H1 (cell line): Measurements from ENCODE around the gene PRDM2.

ENCODE experiments used
- ATF2 ChIP-seq: IDR thresholded peaks from 2 replicates; pipeline ENCODE4 v1.6.1; 2012; ENCODE audit warnings: low read length, inconsistent platforms
- BRCA1 ChIP-seq: IDR thresholded peaks from 2 replicates; pipeline ENCODE4 v1.6.1; 2012; ENCODE audit warnings: low read depth, low read length, improper control_type of control experiment
- EZH2 ChIP-seq: fragments of 200-600 bp; sonication (generic); IDR thresholded peaks from 2 replicates; pipeline ENCODE4 v1.7.1; 2012; ENCODE audit warnings: low read depth, mild to moderate bottlenecking, moderate library complexity, low read length, inconsistent platforms; ENCODE audit not compliant: severe bottlenecking
- HDAC2 ChIP-seq, 2 experiments: fragments of 300-600 bp in 1 of 2; sonication (generic) in 1 of 2; IDR thresholded peaks; 2 replicates each; pipeline ENCODE4 v1.6.1; 2011 to 2012; ENCODE audit warnings: low read depth in 2 of 2, low read length in 2 of 2, mild to moderate bottlenecking in 2 of 2, moderate library complexity in 2 of 2, borderline replicate concordance in 1 of 2, inconsistent platforms in 1 of 2
- JUND ChIP-seq: IDR thresholded peaks from 2 replicates; pipeline ENCODE4 v1.6.1; 2011; ENCODE audit warnings: mild to moderate bottlenecking, improper control_type of control experiment, low read length
- MAFK ChIP-seq: IDR thresholded peaks from 2 replicates; pipeline ENCODE4 v1.6.1; 2012; ENCODE audit warnings: low read depth, mild to moderate bottlenecking, improper control_type of control experiment, low read length
- POLR2A ChIP-seq, 2 experiments: IDR thresholded peaks; 1 replicate in 1 of 2; 2 replicates in 1 of 2; pipeline ENCODE4 v1.6.1; 2011; ENCODE audit warnings: low read depth in 2 of 2, low read length in 2 of 2, mild to moderate bottlenecking in 2 of 2; ENCODE audit errors: control extremely low read depth in 1 of 2
- SP1 ChIP-seq: IDR thresholded peaks from 2 replicates; pipeline ENCODE4 v1.6.1; 2011; ENCODE audit warnings: low read depth, low read length
- TCF12 ChIP-seq: IDR thresholded peaks from 2 replicates; pipeline ENCODE4 v1.6.1; 2011; ENCODE audit warnings: low read depth, mild to moderate bottlenecking, low read length
- YY1 ChIP-seq: IDR thresholded peaks from 2 replicates; pipeline ENCODE4 v1.6.1; 2011; ENCODE audit warnings: low read depth, mild to moderate bottlenecking, low read length
- TF ChIP-seq, protein P1 (sequence below), 3 experiments: IDR thresholded peaks; 1 replicate in 2 of 3; 2 replicates in 1 of 3; pipeline versions ENCODE4 v1.5.1 to v1.6.1; 2011; ENCODE audit warnings: low read length in 3 of 3, mild to moderate bottlenecking in 3 of 3, inconsistent platforms in 2 of 3, low read depth in 1 of 3, moderate library complexity in 1 of 3; ENCODE audit not compliant: insufficient read depth in 1 of 3; ENCODE audit errors: control extremely low read depth in 1 of 3

GRCh38 chr1:13780780-13781179 is 80.8 kb downstream of the PRDM2 start:
- TF ChIP-seq MAFK = no peak
- TF ChIP-seq, protein P1, sequence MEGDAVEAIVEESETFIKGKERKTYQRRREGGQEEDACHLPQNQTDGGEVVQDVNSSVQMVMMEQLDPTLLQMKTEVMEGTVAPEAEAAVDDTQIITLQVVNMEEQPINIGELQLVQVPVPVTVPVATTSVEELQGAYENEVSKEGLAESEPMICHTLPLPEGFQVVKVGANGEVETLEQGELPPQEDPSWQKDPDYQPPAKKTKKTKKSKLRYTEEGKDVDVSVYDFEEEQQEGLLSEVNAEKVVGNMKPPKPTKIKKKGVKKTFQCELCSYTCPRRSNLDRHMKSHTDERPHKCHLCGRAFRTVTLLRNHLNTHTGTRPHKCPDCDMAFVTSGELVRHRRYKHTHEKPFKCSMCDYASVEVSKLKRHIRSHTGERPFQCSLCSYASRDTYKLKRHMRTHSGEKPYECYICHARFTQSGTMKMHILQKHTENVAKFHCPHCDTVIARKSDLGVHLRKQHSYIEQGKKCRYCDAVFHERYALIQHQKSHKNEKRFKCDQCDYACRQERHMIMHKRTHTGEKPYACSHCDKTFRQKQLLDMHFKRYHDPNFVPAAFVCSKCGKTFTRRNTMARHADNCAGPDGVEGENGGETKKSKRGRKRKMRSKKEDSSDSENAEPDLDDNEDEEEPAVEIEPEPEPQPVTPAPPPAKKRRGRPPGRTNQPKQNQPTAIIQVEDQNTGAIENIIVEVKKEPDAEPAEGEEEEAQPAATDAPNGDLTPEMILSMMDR (IDR thresholded peaks at IDR 0.05; ENCODE audit: control extremely low read depth in 1 of 3, insufficient read depth in 1 of 3, low read depth in 1 of 3, low read length in 3 of 3) = no peak
- no peak for TF ChIP-seq BRCA1
- no peak for TF ChIP-seq TCF12
- TF ChIP-seq HDAC2 (IDR thresholded peaks at IDR 0.05; ENCODE audit: borderline replicate concordance in 1 of 2, low read depth in 2 of 2, low read length in 2 of 2) = no peak
- TF ChIP-seq ATF2 = no peak
- TF ChIP-seq YY1 = no peak
- no peak for TF ChIP-seq SP1
- TF ChIP-seq JUND = no peak
- TF ChIP-seq POLR2A (IDR thresholded peaks at IDR 0.05; ENCODE audit: control extremely low read depth in 1 of 2, low read depth in 2 of 2, low read length in 2 of 2) = no peak
- no peak for TF ChIP-seq EZH2
